H9 (cell line): ENCODE measurements around the gene SERPINB10. TPM values are rescaled to one million over a fixed set of nuclear protein-coding genes. Genes with fewer than 3 reads are reported as not detected.

ENCODE experiments used
- DNase-seq: peaks from one replicate; pipeline ENCODE4 v3.0.0-alpha.2; 2017
- H2AFZ ChIP-seq: one replicate; pipeline ENCODE4 v1.6.1; 2013; ENCODE audit warnings: mild to moderate bottlenecking, low read length, control low read depth, moderate library complexity
- H2AK5ac ChIP-seq: 2 replicates; pipeline ENCODE4 v1.6.1; 2013; ENCODE audit warnings: low read length, control low read depth, mixed read lengths; ENCODE audit not compliant: insufficient read length
- H2BK120ac ChIP-seq: one replicate; pipeline ENCODE4 v1.6.1; 2013; ENCODE audit warnings: low read depth, mild to moderate bottlenecking, low read length, control low read depth, inconsistent platforms; ENCODE audit not compliant: poor library complexity, severe bottlenecking
- H2BK12ac ChIP-seq: 2 replicates; pipeline ENCODE4 v1.6.1; 2013; ENCODE audit warnings: low read length, control low read depth, mixed read lengths, low read depth; ENCODE audit not compliant: insufficient read length
- H2BK15ac ChIP-seq: 2 replicates; pipeline ENCODE4 v1.6.1; 2013; ENCODE audit warnings: low read depth, low read length, control low read depth
- H2BK20ac ChIP-seq: one replicate; pipeline ENCODE4 v1.6.1; 2013; ENCODE audit warnings: low read depth, mild to moderate bottlenecking, low read length, control low read depth, inconsistent platforms; ENCODE audit not compliant: poor library complexity, severe bottlenecking
- H2BK5ac ChIP-seq: 2 replicates; pipeline ENCODE4 v1.6.1; 2013; ENCODE audit warnings: low read length, control low read depth, mixed read lengths; ENCODE audit not compliant: insufficient read length
- H3K14ac ChIP-seq: 2 replicates; pipeline ENCODE4 v1.6.1; 2013; ENCODE audit warnings: low read length, control low read depth; ENCODE audit not compliant: insufficient read depth
- H3K18ac ChIP-seq: 2 replicates; pipeline ENCODE4 v1.6.1; 2013; ENCODE audit warnings: low read depth, mild to moderate bottlenecking, mixed read lengths, low read length, control low read depth; ENCODE audit not compliant: insufficient read length
- H3K23ac ChIP-seq: 2 replicates; pipeline ENCODE4 v1.6.1; 2013; ENCODE audit warnings: low read length, control low read depth, mixed read lengths, low read depth; ENCODE audit not compliant: insufficient read length
- H3K23me2 ChIP-seq: 2 replicates; pipeline ENCODE4 v1.6.1; 2013; ENCODE audit warnings: low read depth, mild to moderate bottlenecking, mixed read lengths, low read length, control low read depth; ENCODE audit not compliant: insufficient read length, poor library complexity, severe bottlenecking
- H3K27ac ChIP-seq: 2 replicates; pipeline ENCODE4 v1.5.1; 2013; ENCODE audit warnings: low read length, control low read depth, mixed read lengths, low read depth; ENCODE audit not compliant: insufficient read length
- H3K27me3 ChIP-seq: 2 replicates; pipeline ENCODE4 v1.6.1; 2013; ENCODE audit warnings: low read length, control low read depth, inconsistent platforms; ENCODE audit not compliant: insufficient read depth
- H3K4ac ChIP-seq: 2 replicates; pipeline ENCODE4 v1.6.1; 2013; ENCODE audit warnings: low read depth, mild to moderate bottlenecking, control low read depth, inconsistent platforms, low read length, moderate library complexity
- H3K4me1 ChIP-seq: 2 replicates; pipeline ENCODE4 v1.6.1; 2013; ENCODE audit warnings: low read length, control low read depth, inconsistent platforms; ENCODE audit not compliant: insufficient read depth
- H3K4me2 ChIP-seq: 2 replicates; pipeline ENCODE4 v1.6.1; 2013; ENCODE audit warnings: low read length, control low read depth, mixed read lengths; ENCODE audit not compliant: insufficient read length, insufficient read depth
- H3K56ac ChIP-seq: 2 replicates; pipeline ENCODE4 v1.6.1; 2013; ENCODE audit warnings: low read depth, mild to moderate bottlenecking, mixed read lengths, low read length, control low read depth; ENCODE audit not compliant: insufficient read length
- H3K79me1 ChIP-seq: 2 replicates; pipeline ENCODE4 v1.6.1; 2013; ENCODE audit warnings: low read depth, mild to moderate bottlenecking, moderate library complexity, low read length, control low read depth, inconsistent platforms; ENCODE audit not compliant: insufficient read depth, poor library complexity, severe bottlenecking
- H3K79me2 ChIP-seq: 2 replicates; pipeline ENCODE4 v1.6.1; 2013; ENCODE audit warnings: low read length, control low read depth, inconsistent platforms; ENCODE audit not compliant: insufficient read depth
- H3K9ac ChIP-seq: 2 replicates; pipeline ENCODE4 v1.6.1; 2013; ENCODE audit warnings: low read length, control low read depth, mixed read lengths; ENCODE audit not compliant: insufficient read length; ENCODE audit errors: extremely low read depth
- H3K9me3 ChIP-seq: one replicate; pipeline ENCODE4 v1.6.1; 2013; ENCODE audit warnings: low read depth, low read length, inconsistent platforms; ENCODE audit not compliant: control insufficient read depth
- H3T11ph ChIP-seq: one replicate; pipeline ENCODE4 v1.6.1; 2013; ENCODE audit warnings: mild to moderate bottlenecking, low read length, control low read depth, inconsistent platforms
- H4K20me1 ChIP-seq: one replicate; pipeline ENCODE4 v1.6.1; 2013; ENCODE audit not compliant: control insufficient read depth, insufficient read length, insufficient read depth
- H4K5ac ChIP-seq: 2 replicates; pipeline ENCODE4 v1.6.1; 2013; ENCODE audit warnings: low read depth, mild to moderate bottlenecking, mixed read lengths, low read length, control low read depth; ENCODE audit not compliant: insufficient read length
- H4K8ac ChIP-seq: replicated peaks from 2 replicates; pipeline ENCODE4 v1.6.1; 2013; ENCODE audit warnings: low read length, control low read depth, mixed read lengths, low read depth; ENCODE audit not compliant: insufficient read length
- H4K91ac ChIP-seq: 2 replicates; pipeline ENCODE4 v1.6.1; 2013; ENCODE audit warnings: low read depth, mild to moderate bottlenecking, moderate library complexity, mixed read lengths, low read length, control low read depth; ENCODE audit not compliant: insufficient read length
- H3K27ac Mint-ChIP-seq, 3 experiments: 2 replicates in 2 of 3; 3 replicates in 1 of 3; pipeline ENCODE4 v1.8.0; 2020 to 2021; ENCODE audit warnings: mixed read lengths in 3 of 3, mild to moderate bottlenecking in 1 of 3, moderate library complexity in 1 of 3
- H3K27me3 Mint-ChIP-seq: 2 replicates; pipeline ENCODE4 v1.8.0; 2021; ENCODE audit warnings: low read depth, mild to moderate bottlenecking, moderate library complexity, mixed read lengths
- H3K36me3 Mint-ChIP-seq, 3 experiments: 2 replicates in 2 of 3; 3 replicates in 1 of 3; pipeline ENCODE4 v1.8.0; 2020 to 2021; ENCODE audit warnings: low read depth in 3 of 3, mixed read lengths in 3 of 3; ENCODE audit not compliant: insufficient read depth in 1 of 3
- H3K4me1 Mint-ChIP-seq, 2 experiments: 2 replicates each; pipeline ENCODE4 v1.8.0; 2020; ENCODE audit warnings: mixed read lengths in 2 of 2
- H3K4me3 Mint-ChIP-seq, 2 experiments: 2 replicates in 1 of 2; 3 replicates in 1 of 2; pipeline ENCODE4 v1.8.0; 2020 to 2021; ENCODE audit warnings: mild to moderate bottlenecking in 2 of 2, mixed read lengths in 2 of 2, moderate library complexity in 1 of 2
- H3K9me3 Mint-ChIP-seq, 2 experiments: 2 replicates in 1 of 2; 3 replicates in 1 of 2; pipeline ENCODE4 v1.8.0; 2020; ENCODE audit warnings: mild to moderate bottlenecking in 2 of 2, mixed read lengths in 2 of 2, moderate library complexity in 1 of 2
- CTCF ChIP-seq: fragments of 200-600 bp; sonication (generic); conservative IDR thresholded peaks from 3 replicates; pipeline ENCODE4 v1.8.0; 2021; ENCODE audit warnings: antibody characterized with exemption, mild to moderate bottlenecking
- WGBS: extraction: QIAGEN DNeasy Blood & Tissue Kit; methylation state at CpG from one replicate; pipeline ENCODE4 v1.1.7; 2013; ENCODE audit warnings: missing lambda C conversion rate, low lambda C conversion rate, mixed read lengths; ENCODE audit not compliant: insufficient read length; ENCODE audit errors: extremely low coverage; 5-methylcytosine and 5-hydroxymethylcytosine counted together
- total RNA-seq: library from RNA; stranded (reverse); gene quantifications from 2 replicates; pipeline ENCODE4 v1.2.1, GENCODE V29; 2021

The SERPINB10 gene
- total RNA-seq, 1 experiment from 2014 or later: not detected

- Histone ChIP-seq H4K5ac (no peak overlapping the region), H3K23me2 (peaks cover 6% of the 10 kb centered on the region), H3K18ac (no peak overlapping the region), H3K4me2 (no peak overlapping the region), H2BK5ac (no peak overlapping the region), H3T11ph (no peak overlapping the region), H3K56ac (no peak overlapping the region), H2BK15ac (no peak overlapping the region), H3K9ac (no peak overlapping the region), H4K8ac (no peak overlapping the region), H2BK20ac (no peak overlapping the region), H4K20me1 (no peaks in the 10 kb centered on the region), H2BK12ac (no peak overlapping the region), H2AFZ (no peak overlapping the region), H4K91ac (no peak overlapping the region), H3K79me2 (no peaks in the 10 kb centered on the region), H3K27ac (no peak overlapping the region), H3K9me3 (no peaks in the 10 kb centered on the region), H3K4ac (no peak overlapping the region), H3K14ac (no peak overlapping the region), H3K4me1 (no peaks in the 10 kb centered on the region), H3K79me1 (no peaks in the 10 kb centered on the region), H3K23ac (no peak overlapping the region), H2BK120ac (no peak overlapping the region), H2AK5ac (no peak overlapping the region), H3K27me3 (no peaks in the 10 kb centered on the region)
- no peak overlapping the region for H3K27ac Mint-ChIP-seq
- no peak for DNase-seq
- H3K36me3 Mint-ChIP-seq: no peaks in the 10 kb centered on the region
- no peak for TF ChIP-seq CTCF
- WGBS: no CpG with 5 or more reads among the region's 5 CpGs
- H3K27me3 Mint-ChIP-seq: peaks cover 7% of the 10 kb centered on the region; the same call in 1 of the 2 replicates
- peaks cover 11 to 14% of the 10 kb centered on the region in 2 experiments for H3K4me1 Mint-ChIP-seq
- no peaks in the 10 kb centered on the region for H3K9me3 Mint-ChIP-seq
- no peak overlapping the region for H3K4me3 Mint-ChIP-seq
These were observed 58.1 kb downstream of the SERPINB10 start for GRCh38 chr18:63965716-63966330.
